ENCODE results near the gene FAS.

GRCh38 chr10:88941026-88941425 is 49.6 kb upstream of the FAS start:
- no peak for TF ChIP-seq CTCF (conservative IDR thresholded peaks at IDR 0.05 in 1 of 2, IDR thresholded peaks at IDR 0.05 in 1 of 2; ENCODE audit: extremely low read depth in 1 of 2, insufficient read depth in 1 of 2, low read depth in 1 of 2, low read length in 2 of 2)
- no peak for TF ChIP-seq EZH2 (IDR thresholded peaks at IDR 0.05; ENCODE audit: borderline replicate concordance, low read length)

All from mammary epithelial cell (primary cell).